ENCODE results near the gene NPSR1.

The NPSR1 gene

DNA sequence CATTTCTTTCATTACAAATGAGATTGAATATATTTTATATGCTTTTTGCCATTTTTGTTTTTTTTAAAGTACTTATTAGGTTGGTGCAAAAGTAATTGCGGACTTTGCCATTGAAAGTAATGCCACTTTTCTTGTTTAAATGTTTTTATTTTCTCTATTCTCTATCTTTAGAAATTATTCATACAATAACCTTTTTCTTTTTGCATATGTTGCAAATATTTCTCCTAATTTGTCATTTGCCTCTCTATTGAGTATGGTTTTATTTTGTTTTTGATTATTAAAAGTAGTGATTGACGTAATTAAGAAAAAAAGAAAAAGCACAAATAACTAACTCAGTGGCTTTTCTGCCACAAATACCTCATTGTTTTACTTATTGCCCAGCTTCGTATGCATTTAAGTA, 172.4 kb downstream of the NPSR1 start:
- Histone ChIP-seq H3K27ac (ENCODE audit: low read depth, low read length) (no peak overlapping the region), H3K4me2 (ENCODE audit: low read length) (no peak overlapping the region), H3K4me3 (ENCODE audit: low read length) (no peak overlapping the region), H4K20me1 (ENCODE audit: control insufficient read depth, insufficient read depth, low read depth, low read length) (no peaks in the 10 kb centered on the region), H3F3A (ENCODE audit: control insufficient read depth, insufficient read depth) (no peaks in the 10 kb centered on the region), H3K9me3 (ENCODE audit: control insufficient read depth, insufficient read depth, low read length) (no peaks in the 10 kb centered on the region), H3K4me1 (ENCODE audit: control insufficient read depth, low read length) (no peaks in the 10 kb centered on the region), H3K79me2 (ENCODE audit: control insufficient read depth, low read length) (no peaks in the 10 kb centered on the region), H3K9me2 (replicated peaks; ENCODE audit: control insufficient read depth, low read length) (no peaks in the 10 kb centered on the region), H3K36me3 (ENCODE audit: control insufficient read depth, low read length) (no peaks in the 10 kb centered on the region), H3K27me3 (ENCODE audit: control insufficient read depth, low read length) (no peaks in the 10 kb centered on the region)
- TF ChIP-seq, protein P1, sequence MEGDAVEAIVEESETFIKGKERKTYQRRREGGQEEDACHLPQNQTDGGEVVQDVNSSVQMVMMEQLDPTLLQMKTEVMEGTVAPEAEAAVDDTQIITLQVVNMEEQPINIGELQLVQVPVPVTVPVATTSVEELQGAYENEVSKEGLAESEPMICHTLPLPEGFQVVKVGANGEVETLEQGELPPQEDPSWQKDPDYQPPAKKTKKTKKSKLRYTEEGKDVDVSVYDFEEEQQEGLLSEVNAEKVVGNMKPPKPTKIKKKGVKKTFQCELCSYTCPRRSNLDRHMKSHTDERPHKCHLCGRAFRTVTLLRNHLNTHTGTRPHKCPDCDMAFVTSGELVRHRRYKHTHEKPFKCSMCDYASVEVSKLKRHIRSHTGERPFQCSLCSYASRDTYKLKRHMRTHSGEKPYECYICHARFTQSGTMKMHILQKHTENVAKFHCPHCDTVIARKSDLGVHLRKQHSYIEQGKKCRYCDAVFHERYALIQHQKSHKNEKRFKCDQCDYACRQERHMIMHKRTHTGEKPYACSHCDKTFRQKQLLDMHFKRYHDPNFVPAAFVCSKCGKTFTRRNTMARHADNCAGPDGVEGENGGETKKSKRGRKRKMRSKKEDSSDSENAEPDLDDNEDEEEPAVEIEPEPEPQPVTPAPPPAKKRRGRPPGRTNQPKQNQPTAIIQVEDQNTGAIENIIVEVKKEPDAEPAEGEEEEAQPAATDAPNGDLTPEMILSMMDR (IDR thresholded peaks at IDR 0.05; ENCODE audit: low read depth, low read length, poor library complexity, severe bottlenecking), result no peak
- TF ChIP-seq EZH2phosphoT487 (IDR thresholded peaks at IDR 0.05; ENCODE audit: borderline replicate concordance, low read length), result no peak

DNA sequence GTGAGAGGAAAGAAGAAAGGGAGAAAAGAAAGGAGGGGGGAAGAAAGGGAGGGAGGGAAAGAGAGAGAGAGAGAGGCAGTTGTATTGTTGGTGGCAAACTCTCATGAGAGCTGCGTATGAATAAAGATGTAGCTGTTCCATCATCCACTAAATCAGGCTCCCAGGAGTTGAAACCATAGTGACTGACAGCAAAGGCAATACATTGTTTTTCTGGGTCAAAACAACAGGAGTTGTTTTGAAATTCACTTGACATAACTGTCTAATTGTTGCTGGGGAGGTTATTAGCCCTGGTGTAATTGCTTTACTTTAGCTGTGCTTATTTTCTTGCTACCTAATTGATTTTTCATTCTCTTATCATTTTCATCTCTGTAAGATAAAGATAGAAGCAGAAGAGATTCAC, 173.4 kb downstream of the NPSR1 start:
- Histone ChIP-seq H3K4me3 (ENCODE audit: low read length) (no peak overlapping the region), H3K4me1 (ENCODE audit: control insufficient read depth, low read length) (no peaks in the 10 kb centered on the region), H3K27ac (ENCODE audit: low read depth, low read length) (no peak overlapping the region), H3K9me2 (replicated peaks; ENCODE audit: control insufficient read depth, low read length) (no peaks in the 10 kb centered on the region), H3K4me2 (ENCODE audit: low read length) (no peak overlapping the region), H3F3A (ENCODE audit: control insufficient read depth, insufficient read depth) (no peaks in the 10 kb centered on the region), H4K20me1 (ENCODE audit: control insufficient read depth, insufficient read depth, low read depth, low read length) (no peaks in the 10 kb centered on the region), H3K9me3 (ENCODE audit: control insufficient read depth, insufficient read depth, low read length) (no peaks in the 10 kb centered on the region), H3K36me3 (ENCODE audit: control insufficient read depth, low read length) (no peaks in the 10 kb centered on the region), H3K79me2 (ENCODE audit: control insufficient read depth, low read length) (no peaks in the 10 kb centered on the region), H3K27me3 (ENCODE audit: control insufficient read depth, low read length) (no peaks in the 10 kb centered on the region)
- no peak for TF ChIP-seq EZH2phosphoT487 (IDR thresholded peaks at IDR 0.05; ENCODE audit: borderline replicate concordance, low read length)
- TF ChIP-seq, protein P1 (IDR thresholded peaks at IDR 0.05; ENCODE audit: low read depth, low read length, poor library complexity, severe bottlenecking), result no peak

DNA sequence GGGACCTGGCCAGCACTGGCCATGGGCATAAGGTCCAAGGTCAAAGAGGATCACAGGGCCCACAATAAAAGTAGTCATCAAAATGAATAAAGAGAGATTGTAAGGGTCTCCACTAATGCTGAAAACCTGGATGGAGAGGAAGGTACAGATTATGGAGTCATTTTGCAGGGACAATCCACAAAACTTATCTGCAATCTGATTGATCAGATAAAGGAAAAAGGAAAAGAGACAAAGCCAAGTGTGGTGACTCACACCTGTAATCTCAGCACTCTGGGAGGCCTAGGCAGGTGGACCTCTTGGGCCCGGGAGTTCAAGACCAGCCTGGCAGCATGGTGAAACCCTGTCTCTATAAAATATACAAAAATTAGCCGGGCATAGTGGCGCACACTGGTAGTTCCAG, 174.0 kb downstream of the NPSR1 start:
- Histone ChIP-seq H3K27me3 (ENCODE audit: control insufficient read depth, low read length) (no peaks in the 10 kb centered on the region), H3F3A (ENCODE audit: control insufficient read depth, insufficient read depth) (no peaks in the 10 kb centered on the region), H3K4me1 (ENCODE audit: control insufficient read depth, low read length) (no peaks in the 10 kb centered on the region), H3K9me2 (replicated peaks; ENCODE audit: control insufficient read depth, low read length) (no peaks in the 10 kb centered on the region), H3K36me3 (ENCODE audit: control insufficient read depth, low read length) (no peaks in the 10 kb centered on the region), H3K9me3 (ENCODE audit: control insufficient read depth, insufficient read depth, low read length) (no peaks in the 10 kb centered on the region), H3K4me3 (ENCODE audit: low read length) (no peak overlapping the region), H3K79me2 (ENCODE audit: control insufficient read depth, low read length) (no peaks in the 10 kb centered on the region), H3K4me2 (ENCODE audit: low read length) (no peak overlapping the region), H4K20me1 (ENCODE audit: control insufficient read depth, insufficient read depth, low read depth, low read length) (no peaks in the 10 kb centered on the region), H3K27ac (ENCODE audit: low read depth, low read length) (no peak overlapping the region)
- TF ChIP-seq, protein P1 (IDR thresholded peaks at IDR 0.05; ENCODE audit: low read depth, low read length, poor library complexity, severe bottlenecking), result no peak
- TF ChIP-seq EZH2phosphoT487 (IDR thresholded peaks at IDR 0.05; ENCODE audit: borderline replicate concordance, low read length), result no peak

Measured in DOHH2 (cell line).